Upper lobe of left lung (tissue), 6 donors: ENCODE results near the gene EIF4E1B. TPM values are rescaled to one million over a fixed set of nuclear protein-coding genes. Genes with fewer than 3 reads are reported as not detected.

ENCODE experiments used
- ATAC-seq, 2 donors: fragments of 200-7000 bp; cut with Tn5 transposase; one replicate each; pipeline ENCODE4 v1.9.1; 2022; ENCODE audit warnings: mild to moderate bottlenecking in 2 of 2, moderate library complexity in 2 of 2; ENCODE audit not compliant: low FRiP score in 2 of 2
- DNase-seq, 2 donors: peaks; one replicate each; pipeline ENCODE4 v3.0.0-alpha.2; 2019 to 2020
- H3K27ac ChIP-seq, 4 donors: fragments of 200-600 bp; sonication (generic); one replicate each; pipeline ENCODE4 v1.5.1; 2016 to 2019
- H3K27me3 ChIP-seq, 4 donors: fragments of 200-600 bp; sonication (generic); one replicate each; pipeline ENCODE4 v1.5.1; 2017 to 2019
- H3K36me3 ChIP-seq, 4 donors: fragments of 200-600 bp; sonication (generic); one replicate each; pipeline ENCODE4 v1.5.1; 2016 to 2019
- H3K4me1 ChIP-seq, 4 donors: fragments of 200-600 bp; sonication (generic); one replicate each; pipeline ENCODE4 v1.5.1; 2018 to 2019
- H3K4me3 ChIP-seq, 4 donors: fragments of 200-600 bp; sonication (generic); one replicate each; pipeline ENCODE4 v1.5.1; 2017 to 2019; ENCODE audit warnings: mild to moderate bottlenecking in 2 of 4, moderate library complexity in 1 of 4
- H3K9me3 ChIP-seq, 4 donors: fragments of 200-600 bp; sonication (generic); one replicate each; pipeline ENCODE4 v1.5.1; 2018 to 2019
- CTCF ChIP-seq, 6 experiments: fragments of 450-650 bp in 4 of 6; fragments of 200-600 bp in 2 of 6; sonication (generic) in 2 of 6; IDR thresholded peaks; one replicate each; pipeline ENCODE4 v1.5.1; 2016 to 2019; ENCODE audit warnings: antibody characterized with exemption in 6 of 6
- EP300 ChIP-seq, 4 donors: sonication (generic); formaldehyde crosslinking; IDR thresholded peaks; one replicate each; pipeline ENCODE4 v1.5.1; 2017; ENCODE audit warnings: antibody characterized with exemption in 4 of 4, control low read depth in 2 of 4
- POLR2A ChIP-seq, 4 donors: fragments of 450-650 bp; IDR thresholded peaks; one replicate each; pipeline ENCODE4 v1.5.1; 2016 to 2017; ENCODE audit warnings: antibody characterized with exemption in 4 of 4, mild to moderate bottlenecking in 2 of 4
- POLR2AphosphoS5 ChIP-seq, 2 donors: sonication (generic); formaldehyde crosslinking; IDR thresholded peaks; one replicate each; pipeline ENCODE4 v1.5.1; 2017; ENCODE audit warnings: antibody characterized with exemption in 2 of 2
- WGBS, 2 donors: methylation state at CpG; one replicate each; pipeline ENCODE4 v1.1.5; 2017 to 2018; 5-methylcytosine and 5-hydroxymethylcytosine counted together
- total RNA-seq, 6 donors: library from RNA; depleted of rRNA in 4 of 6; stranded (reverse); fragments of >200 nt in 4 of 6; gene quantifications; one replicate each; pipeline versions ENCODE4 v1.1.0 to v1.2.1, GENCODE V29; 2016 to 2021
- donor health status: DM: no; HTN: no; CAD: no; lungs with moderate emphysema.
- donor health status: DM: no; HTN: yes; CAD: no; lungs with severe emphysema.

The EIF4E1B gene
- total RNA-seq, 6 donors from 2014 or later: not detected

GRCh38 chr5:176661676-176662075, 31.2 kb downstream of the EIF4E1B start:
- Histone ChIP-seq H3K4me1 (peaks cover 14 to 26% (median 16%) of the 10 kb centered on the region in 4 donors), H3K36me3 (peaks cover 0 to 10% (median 3%) of the 10 kb centered on the region in 4 donors)
- WGBS, 2 donors: 72 to 75% methylated on average over 10 of the region's 10 CpGs

GRCh38 chr5:176662371-176663333, 32.2 kb downstream of the EIF4E1B start:
- no peak overlapping the region for H3K27ac ChIP-seq
- H3K36me3 ChIP-seq: peaks cover 0 to under 1% (median 0%) of the 10 kb centered on the region in 4 donors
- H3K27me3 ChIP-seq: peaks cover 0 to 4% (median 0%) of the 10 kb centered on the region in 4 donors
- WGBS, 2 donors: 87 to 96% methylated on average over 9 to 19 of the region's 21 CpGs
- no peak overlapping the region for H3K4me3 ChIP-seq
- TF ChIP-seq CTCF (IDR thresholded peaks at IDR 0.05): no peak
- no peak for ATAC-seq
- peaks cover 14 to 25% (median 16%) of the 10 kb centered on the region in 4 donors for H3K4me1 ChIP-seq
- no peaks in the 10 kb centered on the region for H3K9me3 ChIP-seq
- no peak for DNase-seq

More at GRCh38 chr5:176661676-176662075, 31.2 kb downstream of the EIF4E1B start:
- H3K9me3 ChIP-seq: no peaks in the 10 kb centered on the region
- TF ChIP-seq POLR2A (IDR thresholded peaks at IDR 0.05) (no peak), CTCF (IDR thresholded peaks at IDR 0.05) (no peak), POLR2AphosphoS5 (IDR thresholded peaks at IDR 0.05) (no peak), EP300 (IDR thresholded peaks at IDR 0.05) (no peak)
- ATAC-seq (no peak), DNase-seq (no peak)
- H3K27me3 ChIP-seq: peaks cover 0 to 4% (median 0%) of the 10 kb centered on the region in 4 donors
- H3K4me3 ChIP-seq: no peak overlapping the region
- H3K27ac ChIP-seq: no peak overlapping the region

GRCh38 chr5:176663566-176663965, 33.1 kb downstream of the EIF4E1B start:
- Histone ChIP-seq H3K9me3 (no peaks in the 10 kb centered on the region), H3K4me1 (peaks cover 6 to 16% (median 12%) of the 10 kb centered on the region in 4 donors), H3K4me3 (no peak overlapping the region), H3K27ac (no peak overlapping the region), H3K27me3 (peaks cover 0 to 4% (median 0%) of the 10 kb centered on the region in 4 donors), H3K36me3 (no peaks in the 10 kb centered on the region)
- WGBS, 2 donors: 85 to 86% methylated on average over 10 of the region's 10 CpGs
- no peak for TF ChIP-seq POLR2AphosphoS5 (IDR thresholded peaks at IDR 0.05)
- no peak for TF ChIP-seq EP300 (IDR thresholded peaks at IDR 0.05)
- no peak for TF ChIP-seq CTCF (IDR thresholded peaks at IDR 0.05)
- no peak for TF ChIP-seq POLR2A (IDR thresholded peaks at IDR 0.05)
- DNase-seq: no peak
- no peak for ATAC-seq

- no peak for TF ChIP-seq CTCF (IDR thresholded peaks at IDR 0.05)
- TF ChIP-seq POLR2A (IDR thresholded peaks at IDR 0.05): no peak
- no peak for TF ChIP-seq POLR2AphosphoS5 (IDR thresholded peaks at IDR 0.05)
- TF ChIP-seq EP300 (IDR thresholded peaks at IDR 0.05): no peak
- no peaks in the 10 kb centered on the region for H3K9me3 ChIP-seq
- H3K27me3 ChIP-seq: peaks cover 0 to 4% (median 0%) of the 10 kb centered on the region in 4 donors
- peaks cover 3 to 7% (median 4%) of the 10 kb centered on the region in 4 donors for H3K4me1 ChIP-seq
- 22 to 33% methylated on average over 6 of the region's 6 CpGs for WGBS, 2 donors
- no peaks in the 10 kb centered on the region for H3K36me3 ChIP-seq
- no peak overlapping the region for H3K27ac ChIP-seq
- DNase-seq: no peak
- ATAC-seq: no peak
- H3K4me3 ChIP-seq: no peak overlapping the region
Observed at GRCh38 chr5:176664479-176664878, 34.0 kb downstream of the EIF4E1B start.
